Mesothelial cell of epicardium (in vitro differentiated cells): Measurements from ENCODE around the gene GCK. TPM values are rescaled to one million over a fixed set of nuclear protein-coding genes. Genes with fewer than 3 reads are reported as not detected.

Experiments used
- DNase-seq, 2 experiments: peaks; one replicate each; pipeline ENCODE4 v3.0.0; 2021; ENCODE audit warnings: low spot score in 2 of 2; ENCODE audit not compliant: unreplicated experiment in 2 of 2
- H3K27ac Mint-ChIP-seq: 2 replicates; pipeline ENCODE4 v1.8.0; 2021; ENCODE audit warnings: mixed read lengths
- H3K27me3 Mint-ChIP-seq: 2 replicates; pipeline ENCODE4 v1.8.0; 2021; ENCODE audit warnings: low read depth, mixed read lengths
- H3K36me3 Mint-ChIP-seq: 2 replicates; pipeline ENCODE4 v1.8.0; 2021; ENCODE audit warnings: mixed read lengths
- H3K4me1 Mint-ChIP-seq: 2 replicates; pipeline ENCODE4 v1.8.0; 2021; ENCODE audit warnings: mixed read lengths
- H3K4me3 Mint-ChIP-seq: 2 replicates; pipeline ENCODE4 v1.8.0; 2021; ENCODE audit warnings: mild to moderate bottlenecking, moderate library complexity, mixed read lengths
- H3K9me3 Mint-ChIP-seq: 2 replicates; pipeline ENCODE4 v1.8.0; 2021; ENCODE audit warnings: mixed read lengths
- CTCF ChIP-seq: fragments of 200-600 bp; sonication (generic); IDR thresholded peaks from one replicate; pipeline ENCODE4 v1.5.0; 2021; ENCODE audit warnings: antibody characterized with exemption; ENCODE audit not compliant: unreplicated experiment
- total RNA-seq: library from RNA; stranded (reverse); gene quantifications from 3 replicates; pipeline ENCODE4 v1.2.1, GENCODE V29; 2021

The GCK gene
- total RNA-seq, 1 donor from 2014 or later, result 1.5 TPM

GRCh38 chr7:44162785-44163395 lies 26.3 kb downstream of the GCK start:
- Mint-ChIP-seq H3K27me3 (peaks cover 5% of the 10 kb centered on the region), H3K4me1 (peaks cover 14% of the 10 kb centered on the region), H3K36me3 (no peaks in the 10 kb centered on the region), H3K4me3 (no peak overlapping the region), H3K27ac (no peak overlapping the region), H3K9me3 (peaks cover 10% of the 10 kb centered on the region)
- no peak for TF ChIP-seq CTCF
- DNase-seq, result no peak

GRCh38 chr7:44162179-44162578 lies 27.1 kb downstream of the GCK start:
- Mint-ChIP-seq H3K27ac (no peak overlapping the region), H3K9me3 (peaks cover 10% of the 10 kb centered on the region), H3K4me3 (no peak overlapping the region), H3K36me3 (no peaks in the 10 kb centered on the region), H3K4me1 (peaks cover 14% of the 10 kb centered on the region), H3K27me3 (peaks cover 2% of the 10 kb centered on the region)
- no peak for DNase-seq
- TF ChIP-seq CTCF, result no peak

- Mint-ChIP-seq H3K27ac (no peak overlapping the region), H3K4me1 (peaks cover 14% of the 10 kb centered on the region), H3K4me3 (no peak overlapping the region), H3K36me3 (no peaks in the 10 kb centered on the region), H3K9me3 (peaks cover 10% of the 10 kb centered on the region), H3K27me3 (no peaks in the 10 kb centered on the region)
- TF ChIP-seq CTCF, result no peak
- DNase-seq, result no peak
These were observed 27.9 kb downstream of the GCK start for GRCh38 chr7:44161371-44161770.

GRCh38 chr7:44159824-44160630 lies 29.2 kb downstream of the GCK start:
- no peak for DNase-seq
- Mint-ChIP-seq H3K4me3 (no peak overlapping the region), H3K9me3 (peaks cover 10% of the 10 kb centered on the region), H3K4me1 (peaks cover 14% of the 10 kb centered on the region), H3K27ac (no peak overlapping the region), H3K27me3 (no peaks in the 10 kb centered on the region), H3K36me3 (no peaks in the 10 kb centered on the region)
- no peak for TF ChIP-seq CTCF

GRCh38 chr7:44158873-44159631 lies 30.2 kb downstream of the GCK start:
- Mint-ChIP-seq H3K27me3 (no peaks in the 10 kb centered on the region), H3K4me1 (peaks cover 13% of the 10 kb centered on the region), H3K27ac (no peak overlapping the region), H3K4me3 (no peak overlapping the region), H3K36me3 (no peaks in the 10 kb centered on the region), H3K9me3 (peaks cover 2% of the 10 kb centered on the region)
- DNase-seq, result no peak
- no peak for TF ChIP-seq CTCF
